Vagina (tissue), 2 donors: ENCODE data around the gene LHPP. TPM values are rescaled to one million over a fixed set of nuclear protein-coding genes. Genes with fewer than 3 reads are reported as not detected.

Experiments
- DNase-seq, 2 donors: peaks; one replicate each; pipeline ENCODE4 v3.0.0-alpha.2; 2017; ENCODE audit errors: extremely low spot score in 2 of 2
- H3K27ac ChIP-seq: fragments of 200-600 bp; sonication (generic); one replicate; pipeline ENCODE4 v1.5.1; 2019
- H3K27me3 ChIP-seq: fragments of 200-600 bp; sonication (generic); one replicate; pipeline ENCODE4 v1.5.1; 2019
- H3K36me3 ChIP-seq, 2 donors: fragments of 200-600 bp; sonication (generic); one replicate each; pipeline ENCODE4 v1.5.1; 2017 to 2019
- H3K4me1 ChIP-seq: fragments of 200-600 bp; sonication (generic); one replicate; pipeline ENCODE4 v1.5.1; 2019
- H3K4me3 ChIP-seq, 2 donors: fragments of 200-600 bp; sonication (generic); 1 replicate in 1 of 2; 2 replicates in 1 of 2; pipeline ENCODE4 v1.5.1; 2016 to 2019
- H3K9me3 ChIP-seq: fragments of 200-600 bp; sonication (generic); one replicate; pipeline ENCODE4 v1.5.1; 2019
- POLR2A ChIP-seq, 2 donors: fragments of 450-650 bp; IDR thresholded peaks; one replicate each; pipeline ENCODE4 v1.6.1; 2017; ENCODE audit warnings: antibody characterized with exemption in 2 of 2, mild to moderate bottlenecking in 2 of 2, moderate library complexity in 2 of 2
- POLR2AphosphoS5 ChIP-seq, 2 donors: sonication (generic); formaldehyde crosslinking; IDR thresholded peaks; one replicate each; pipeline ENCODE4 v1.9.0; 2017; ENCODE audit warnings: antibody characterized with exemption in 2 of 2, mild to moderate bottlenecking in 2 of 2, low read depth in 1 of 2; ENCODE audit not compliant: insufficient read depth in 1 of 2
- intact Hi-C: fragments of 100-400 bp; cut with DNase I; formaldehyde crosslinking; loops from one replicate; pipeline ENCODE4 v1.15.1; 2023
- total RNA-seq: library from RNA; depleted of rRNA; stranded (reverse); fragments of >200 nt; gene quantifications from one replicate; pipeline ENCODE4 v1.2.3, GENCODE V29; 2016
- TF ChIP-seq, protein P1 (sequence below), 3 experiments: fragments of 450-650 bp in 2 of 3; fragments of 200-600 bp in 1 of 3; sonication (generic) in 1 of 3; IDR thresholded peaks; one replicate each; pipeline ENCODE4 v1.5.1; 2017 to 2019; ENCODE audit warnings: antibody characterized with exemption in 3 of 3, mild to moderate bottlenecking in 2 of 3, moderate library complexity in 2 of 3

Gene LHPP
- total RNA-seq, 1 donor from 2014 or later: 20.1 TPM

- Histone ChIP-seq H3K27ac (no peak overlapping the region), H3K4me3 (no peak overlapping the region), H3K27me3 (no peaks in the 10 kb centered on the region), H3K4me1 (no peaks in the 10 kb centered on the region), H3K9me3 (no peaks in the 10 kb centered on the region), H3K36me3 (no peaks in the 10 kb centered on the region)
- TF ChIP-seq, protein P1, sequence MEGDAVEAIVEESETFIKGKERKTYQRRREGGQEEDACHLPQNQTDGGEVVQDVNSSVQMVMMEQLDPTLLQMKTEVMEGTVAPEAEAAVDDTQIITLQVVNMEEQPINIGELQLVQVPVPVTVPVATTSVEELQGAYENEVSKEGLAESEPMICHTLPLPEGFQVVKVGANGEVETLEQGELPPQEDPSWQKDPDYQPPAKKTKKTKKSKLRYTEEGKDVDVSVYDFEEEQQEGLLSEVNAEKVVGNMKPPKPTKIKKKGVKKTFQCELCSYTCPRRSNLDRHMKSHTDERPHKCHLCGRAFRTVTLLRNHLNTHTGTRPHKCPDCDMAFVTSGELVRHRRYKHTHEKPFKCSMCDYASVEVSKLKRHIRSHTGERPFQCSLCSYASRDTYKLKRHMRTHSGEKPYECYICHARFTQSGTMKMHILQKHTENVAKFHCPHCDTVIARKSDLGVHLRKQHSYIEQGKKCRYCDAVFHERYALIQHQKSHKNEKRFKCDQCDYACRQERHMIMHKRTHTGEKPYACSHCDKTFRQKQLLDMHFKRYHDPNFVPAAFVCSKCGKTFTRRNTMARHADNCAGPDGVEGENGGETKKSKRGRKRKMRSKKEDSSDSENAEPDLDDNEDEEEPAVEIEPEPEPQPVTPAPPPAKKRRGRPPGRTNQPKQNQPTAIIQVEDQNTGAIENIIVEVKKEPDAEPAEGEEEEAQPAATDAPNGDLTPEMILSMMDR (IDR thresholded peaks at IDR 0.05): no peak
- TF ChIP-seq POLR2A (IDR thresholded peaks at IDR 0.05) (no peak), POLR2AphosphoS5 (IDR thresholded peaks at IDR 0.05; ENCODE audit: insufficient read depth in 1 of 2, low read depth in 1 of 2) (no peak)
- DNase-seq: no peak
- intact Hi-C loops: no loop called here
These were observed 20.7 kb downstream of the LHPP start for GRCh38 chr10:124482236-124482800.

DNA sequence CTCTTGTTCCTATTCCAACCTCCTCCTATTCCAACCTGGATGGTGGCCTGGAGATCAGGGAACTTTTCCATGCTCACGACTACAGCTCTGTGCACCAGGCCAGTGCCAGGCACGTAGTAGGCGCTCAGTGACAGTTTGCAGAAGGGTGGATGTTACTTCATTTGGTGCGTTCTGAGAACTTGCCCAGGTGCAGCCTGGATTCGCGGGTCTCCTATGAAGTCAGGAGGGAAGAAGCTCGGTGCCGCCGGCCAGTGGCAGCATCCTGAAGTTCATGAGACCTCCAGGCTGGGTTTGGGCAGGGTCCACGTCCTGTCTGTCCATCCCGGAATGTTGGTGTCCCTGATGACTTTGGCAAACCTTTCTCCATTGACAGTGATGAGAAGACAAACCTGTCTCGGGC lies 21.3 kb downstream of the LHPP start:
- no peak for TF ChIP-seq POLR2A (IDR thresholded peaks at IDR 0.05)
- no peak for TF ChIP-seq POLR2AphosphoS5 (IDR thresholded peaks at IDR 0.05; ENCODE audit: insufficient read depth in 1 of 2, low read depth in 1 of 2)
- TF ChIP-seq, protein P1 (IDR thresholded peaks at IDR 0.05): no peak
- H3K27me3 ChIP-seq: no peaks in the 10 kb centered on the region
- no peak overlapping the region for H3K27ac ChIP-seq
- no peaks in the 10 kb centered on the region for H3K36me3 ChIP-seq
- no peak overlapping the region for H3K4me3 ChIP-seq
- intact Hi-C loops: no loop called here
- no peak for DNase-seq
- no peaks in the 10 kb centered on the region for H3K9me3 ChIP-seq
- H3K4me1 ChIP-seq: no peaks in the 10 kb centered on the region

DNA sequence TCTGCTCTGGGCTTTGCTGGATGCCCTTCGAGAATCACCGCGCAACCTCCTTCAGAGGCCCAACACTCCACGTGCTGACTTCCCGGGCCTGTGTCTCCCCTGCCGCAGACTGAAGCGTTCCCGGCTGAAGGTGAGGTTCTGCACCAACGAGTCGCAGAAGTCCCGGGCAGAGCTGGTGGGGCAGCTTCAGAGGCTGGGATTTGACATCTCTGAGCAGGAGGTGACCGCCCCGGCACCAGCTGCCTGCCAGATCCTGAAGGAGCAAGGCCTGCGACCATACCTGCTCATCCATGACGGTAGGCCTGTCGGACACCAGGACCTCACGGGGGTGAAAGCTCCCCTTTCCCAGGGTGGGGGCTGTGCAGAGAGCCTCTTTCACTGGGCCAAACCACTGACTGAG lies 22.4 kb downstream of the LHPP start:
- Histone ChIP-seq H3K4me1 (no peaks in the 10 kb centered on the region), H3K9me3 (no peaks in the 10 kb centered on the region), H3K36me3 (no peaks in the 10 kb centered on the region), H3K27me3 (no peaks in the 10 kb centered on the region), H3K27ac (no peak overlapping the region), H3K4me3 (no peak overlapping the region)
- TF ChIP-seq POLR2A (IDR thresholded peaks at IDR 0.05) (no peak), POLR2AphosphoS5 (IDR thresholded peaks at IDR 0.05; ENCODE audit: insufficient read depth in 1 of 2, low read depth in 1 of 2) (no peak)
- TF ChIP-seq, protein P1 (IDR thresholded peaks at IDR 0.05): no peak
- DNase-seq: no peak
- intact Hi-C loops: no loop called here

- DNase-seq: no peak
- no peaks in the 10 kb centered on the region for H3K9me3 ChIP-seq
- intact Hi-C loops: no loop called here
- H3K4me1 ChIP-seq: no peaks in the 10 kb centered on the region
- no peaks in the 10 kb centered on the region for H3K36me3 ChIP-seq
- H3K4me3 ChIP-seq: no peak overlapping the region
- TF ChIP-seq POLR2A (IDR thresholded peaks at IDR 0.05) (no peak), POLR2AphosphoS5 (IDR thresholded peaks at IDR 0.05; ENCODE audit: insufficient read depth in 1 of 2, low read depth in 1 of 2) (no peak)
- TF ChIP-seq, protein P1 (IDR thresholded peaks at IDR 0.05): no peak
- H3K27ac ChIP-seq: no peak overlapping the region
- H3K27me3 ChIP-seq: no peaks in the 10 kb centered on the region
These were observed 23.0 kb downstream of the LHPP start for GRCh38 chr10:124484661-124485060.

DNA sequence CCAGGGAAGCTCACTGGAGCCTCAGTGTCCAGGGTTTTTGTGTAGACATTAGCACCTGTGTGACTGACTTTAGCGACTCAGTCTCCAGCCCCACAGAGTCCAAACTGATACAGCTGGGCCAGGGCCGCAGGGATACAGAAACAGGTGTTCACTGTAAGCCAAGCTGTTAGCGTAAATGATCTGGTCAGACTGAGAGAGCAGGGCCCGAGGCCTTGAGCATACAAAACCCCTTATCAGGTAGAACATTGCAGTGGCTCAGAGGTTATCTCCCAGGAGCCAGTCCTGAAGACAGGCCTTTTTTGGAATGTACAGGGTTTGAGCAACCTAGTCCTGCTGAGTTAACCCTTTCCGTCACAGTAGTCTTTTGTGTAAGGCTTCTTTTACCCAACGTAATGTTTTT lies 25.0 kb downstream of the LHPP start:
- Histone ChIP-seq H3K4me3 (no peak overlapping the region), H3K27me3 (no peaks in the 10 kb centered on the region), H3K27ac (no peak overlapping the region), H3K9me3 (no peaks in the 10 kb centered on the region), H3K36me3 (no peaks in the 10 kb centered on the region), H3K4me1 (no peaks in the 10 kb centered on the region)
- TF ChIP-seq POLR2AphosphoS5 (IDR thresholded peaks at IDR 0.05; ENCODE audit: insufficient read depth in 1 of 2, low read depth in 1 of 2) (no peak), POLR2A (IDR thresholded peaks at IDR 0.05) (no peak)
- TF ChIP-seq, protein P1 (IDR thresholded peaks at IDR 0.05): no peak
- DNase-seq: no peak
- intact Hi-C loops: no loop called here
